Transverse colon (tissue), 3 donors: ENCODE results near the gene BRD8.

Source experiments
- CTCF ChIP-seq, 5 experiments: fragments of 200-600 bp in 3 of 5; fragments of 450-650 bp in 2 of 5; sonication (generic) in 3 of 5; IDR thresholded peaks; 1 replicate in 2 of 5; 2 replicates in 3 of 5; pipeline ENCODE4 v1.5.1; 2016 to 2017; ENCODE audit warnings: antibody characterized with exemption in 5 of 5, inconsistent platforms in 3 of 5, mild to moderate bottlenecking in 2 of 5, moderate library complexity in 1 of 5
- EP300 ChIP-seq: sonication (generic); formaldehyde crosslinking; IDR thresholded peaks from one replicate; pipeline ENCODE4 v1.6.1; 2017; ENCODE audit warnings: antibody characterized with exemption, low read depth
- POLR2A ChIP-seq: fragments of 450-650 bp; IDR thresholded peaks from one replicate; pipeline ENCODE4 v1.6.1; 2016; ENCODE audit warnings: antibody characterized with exemption, mild to moderate bottlenecking, moderate library complexity

- TF ChIP-seq CTCF (IDR thresholded peaks at IDR 0.05): no peak
- no peak for TF ChIP-seq POLR2A
- TF ChIP-seq EP300: no peak
These were observed 66.5 kb downstream of the BRD8 start for GRCh38 chr5:138111937-138112336.
